ENCODE results near the gene FGF18.

FGF18 gene

DNA sequence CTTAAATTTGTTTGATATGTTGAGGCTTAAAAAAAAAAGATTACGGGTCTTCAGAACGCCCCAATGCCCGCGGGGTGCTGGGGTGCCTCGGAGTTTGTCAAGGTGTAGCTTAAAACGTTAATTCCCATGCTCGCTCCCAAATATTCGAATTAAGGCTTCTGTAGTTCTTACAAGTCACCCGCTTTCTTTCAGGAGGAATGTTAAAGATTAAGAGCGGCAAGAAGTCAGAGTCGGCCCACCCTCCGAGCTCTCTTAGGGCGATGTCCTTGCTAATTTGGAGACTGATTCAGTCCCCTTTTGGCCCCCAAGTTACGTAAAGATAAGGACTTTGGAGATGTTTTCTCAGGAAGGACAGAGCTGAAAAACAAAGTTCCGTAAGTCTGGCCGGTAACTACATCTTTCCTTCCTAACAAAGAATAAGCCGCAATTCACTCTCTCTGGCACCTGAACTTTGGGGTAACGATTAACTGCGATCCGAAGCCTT, 32.5 kb upstream of the FGF18 start:
- DNase-seq (ENCODE audit: low spot score) = no peak
- in situ Hi-C loops (cut with MboI; ENCODE audit: low sequenced_read_pairs, unreplicated experiment) = no loop called here
- TF ChIP-seq, protein P1, sequence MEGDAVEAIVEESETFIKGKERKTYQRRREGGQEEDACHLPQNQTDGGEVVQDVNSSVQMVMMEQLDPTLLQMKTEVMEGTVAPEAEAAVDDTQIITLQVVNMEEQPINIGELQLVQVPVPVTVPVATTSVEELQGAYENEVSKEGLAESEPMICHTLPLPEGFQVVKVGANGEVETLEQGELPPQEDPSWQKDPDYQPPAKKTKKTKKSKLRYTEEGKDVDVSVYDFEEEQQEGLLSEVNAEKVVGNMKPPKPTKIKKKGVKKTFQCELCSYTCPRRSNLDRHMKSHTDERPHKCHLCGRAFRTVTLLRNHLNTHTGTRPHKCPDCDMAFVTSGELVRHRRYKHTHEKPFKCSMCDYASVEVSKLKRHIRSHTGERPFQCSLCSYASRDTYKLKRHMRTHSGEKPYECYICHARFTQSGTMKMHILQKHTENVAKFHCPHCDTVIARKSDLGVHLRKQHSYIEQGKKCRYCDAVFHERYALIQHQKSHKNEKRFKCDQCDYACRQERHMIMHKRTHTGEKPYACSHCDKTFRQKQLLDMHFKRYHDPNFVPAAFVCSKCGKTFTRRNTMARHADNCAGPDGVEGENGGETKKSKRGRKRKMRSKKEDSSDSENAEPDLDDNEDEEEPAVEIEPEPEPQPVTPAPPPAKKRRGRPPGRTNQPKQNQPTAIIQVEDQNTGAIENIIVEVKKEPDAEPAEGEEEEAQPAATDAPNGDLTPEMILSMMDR (IDR thresholded peaks at IDR 0.05; ENCODE audit: borderline replicate concordance, control extremely low read depth, extremely low read depth, insufficient read depth, missing control alignments) = no peak

DNA sequence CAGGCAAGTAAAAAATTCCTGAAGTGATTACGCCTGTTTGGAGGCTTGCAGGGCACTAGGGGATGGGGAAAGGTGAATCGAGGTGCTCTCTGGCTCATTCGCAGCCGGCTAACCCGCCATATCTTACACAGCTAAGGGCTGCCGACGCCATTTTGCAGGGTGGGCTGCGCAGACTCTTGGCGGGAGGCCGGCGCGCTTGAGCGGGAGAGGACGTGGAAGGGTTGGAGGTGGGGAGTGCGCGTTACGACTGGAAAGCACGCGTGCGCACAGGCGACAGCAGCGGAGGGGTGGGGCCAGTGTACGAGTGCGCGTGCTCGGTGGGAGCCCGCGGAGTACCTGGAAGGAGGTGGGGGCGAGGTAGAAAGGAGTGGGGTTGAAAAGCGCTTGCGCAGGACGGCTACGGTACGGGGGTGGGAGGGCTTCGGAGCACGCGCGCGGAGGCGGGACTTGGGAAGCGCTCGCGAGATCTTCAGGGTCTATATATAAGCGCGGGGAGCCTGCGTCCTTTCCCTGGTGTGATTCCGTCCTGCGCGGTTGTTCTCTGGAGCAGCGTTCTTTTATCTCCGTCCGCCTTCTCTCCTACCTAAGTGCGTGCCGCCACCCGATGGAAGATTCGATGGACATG, 32.0 kb upstream of the FGF18 start, which contains the start of gene NPM1:
NPM1 (plus strand) TSS at position 505 of the 625 bp plus-strand sequence; CDS start at position 605, 100 bp downstream.
- in situ Hi-C loops (cut with MboI; ENCODE audit: low sequenced_read_pairs, unreplicated experiment) = no loop called here
- peak; percentile 100 for DNase-seq (ENCODE audit: low spot score)
- TF ChIP-seq, protein P1 (IDR thresholded peaks at IDR 0.05; ENCODE audit: borderline replicate concordance, control extremely low read depth, extremely low read depth, insufficient read depth, missing control alignments) = no peak

DNA sequence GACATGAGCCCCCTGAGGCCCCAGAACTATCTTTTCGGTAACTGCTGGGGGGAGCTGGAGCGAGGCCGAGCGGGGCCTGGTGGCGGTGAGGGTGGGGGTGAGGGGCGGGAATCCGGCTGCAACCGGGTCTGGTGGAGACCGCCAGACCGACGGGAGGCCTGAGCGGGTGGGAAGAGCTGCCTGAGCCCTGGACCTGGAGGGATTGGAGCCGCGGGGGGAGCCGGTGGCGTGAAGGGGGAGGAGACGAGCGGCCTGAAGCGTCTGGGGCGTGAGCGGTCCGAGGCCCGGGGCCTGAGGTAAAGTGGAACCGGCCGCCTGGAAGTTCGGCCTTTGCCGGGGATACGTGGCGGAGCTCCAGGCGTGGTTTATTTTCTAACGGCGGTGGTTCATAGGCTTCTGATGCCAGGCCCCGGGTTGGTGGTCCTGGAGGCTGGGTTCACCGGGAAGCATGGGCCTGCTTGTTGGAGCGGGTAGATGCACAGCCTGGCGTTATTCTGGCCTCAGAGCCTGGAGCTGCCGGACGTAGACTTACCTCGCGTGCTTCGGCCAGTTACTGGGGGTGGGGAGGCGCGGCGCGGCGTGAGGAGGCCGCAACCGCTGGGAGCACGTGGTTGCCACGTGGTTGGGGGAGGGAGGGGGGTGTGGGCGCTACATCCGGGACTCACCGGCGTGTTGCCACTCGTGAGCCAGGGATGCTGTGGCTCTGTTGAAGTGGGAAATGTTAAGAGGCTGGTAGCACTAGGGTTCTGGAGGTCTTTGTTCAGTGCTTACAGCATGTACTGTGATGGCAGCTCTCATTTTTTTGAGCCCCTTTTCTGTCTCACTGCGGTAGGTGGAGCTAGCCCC, 31.3 kb upstream of the FGF18 start:
- DNase-seq (ENCODE audit: low spot score) = peak; percentile 76
- in situ Hi-C loops (cut with MboI; ENCODE audit: low sequenced_read_pairs, unreplicated experiment) = no loop called here
- TF ChIP-seq, protein P1 (IDR thresholded peaks at IDR 0.05; ENCODE audit: borderline replicate concordance, control extremely low read depth, extremely low read depth, insufficient read depth, missing control alignments) = no peak

DNA sequence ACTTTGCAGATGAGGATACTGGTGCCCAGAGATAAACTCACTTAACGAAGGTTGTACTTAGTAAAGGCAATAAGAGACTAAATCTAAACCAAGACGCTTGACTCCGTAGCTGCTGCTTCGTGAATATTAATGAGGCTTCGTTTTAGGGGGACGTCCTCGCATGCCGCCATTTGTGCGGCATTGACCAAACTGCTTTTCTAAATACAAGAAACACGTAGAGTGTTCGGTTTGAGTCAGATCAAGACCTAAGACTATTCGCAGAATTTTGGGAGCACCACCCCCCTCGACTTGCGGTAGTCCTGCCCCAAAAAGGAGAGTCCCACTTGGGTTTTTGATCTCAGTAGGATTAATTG, 30.7 kb upstream of the FGF18 start:
- in situ Hi-C loops (cut with MboI; ENCODE audit: low sequenced_read_pairs, unreplicated experiment) = no loop called here

DNA sequence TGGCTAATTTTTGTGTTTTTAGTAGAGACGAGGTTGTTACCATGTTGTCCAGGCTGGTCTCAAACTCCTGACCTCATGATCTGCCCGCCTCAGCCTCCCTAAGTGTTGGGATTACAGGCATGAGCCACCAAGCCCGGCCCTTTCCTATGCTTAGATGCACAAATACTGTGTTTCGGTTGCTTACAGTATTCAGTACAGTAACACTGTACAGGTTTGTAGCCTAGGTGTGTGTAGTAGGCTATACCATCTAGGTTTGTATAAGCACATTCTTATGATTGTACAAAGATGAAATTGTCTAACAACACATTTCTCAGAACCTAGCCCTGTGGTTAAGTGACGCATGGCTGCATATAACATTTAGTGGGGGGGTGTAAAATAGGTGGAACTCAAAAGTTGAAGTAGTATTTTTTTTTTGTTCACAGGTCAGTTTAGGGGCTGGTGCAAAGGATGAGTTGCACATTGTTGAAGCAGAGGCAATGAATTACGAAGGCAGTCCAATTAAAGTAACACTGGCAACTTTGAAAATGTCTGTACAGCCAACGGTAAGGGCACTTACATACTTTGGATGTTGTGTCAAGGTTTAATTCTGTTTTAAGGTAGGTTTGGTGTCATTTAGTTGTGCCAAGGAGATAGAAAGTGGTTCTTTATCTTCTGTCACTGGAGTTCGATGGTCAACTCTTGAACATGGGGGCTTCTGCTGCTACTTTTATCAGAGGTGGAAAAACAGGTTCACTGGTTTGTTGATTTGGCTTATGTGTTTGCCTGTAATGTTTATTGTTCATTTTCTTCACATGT, 28.4 kb upstream of the FGF18 start:
- in situ Hi-C loops (cut with MboI; ENCODE audit: low sequenced_read_pairs, unreplicated experiment) = no loop called here
- DNase-seq (ENCODE audit: low spot score) = no peak
- TF ChIP-seq, protein P1 (IDR thresholded peaks at IDR 0.05; ENCODE audit: borderline replicate concordance, control extremely low read depth, extremely low read depth, insufficient read depth, missing control alignments) = no peak

More for the DNA sequence above, 30.7 kb upstream of the FGF18 start:
- TF ChIP-seq, protein P1 (IDR thresholded peaks at IDR 0.05; ENCODE audit: borderline replicate concordance, control extremely low read depth, extremely low read depth, insufficient read depth, missing control alignments) = no peak
- DNase-seq (ENCODE audit: low spot score) = no peak

DNA sequence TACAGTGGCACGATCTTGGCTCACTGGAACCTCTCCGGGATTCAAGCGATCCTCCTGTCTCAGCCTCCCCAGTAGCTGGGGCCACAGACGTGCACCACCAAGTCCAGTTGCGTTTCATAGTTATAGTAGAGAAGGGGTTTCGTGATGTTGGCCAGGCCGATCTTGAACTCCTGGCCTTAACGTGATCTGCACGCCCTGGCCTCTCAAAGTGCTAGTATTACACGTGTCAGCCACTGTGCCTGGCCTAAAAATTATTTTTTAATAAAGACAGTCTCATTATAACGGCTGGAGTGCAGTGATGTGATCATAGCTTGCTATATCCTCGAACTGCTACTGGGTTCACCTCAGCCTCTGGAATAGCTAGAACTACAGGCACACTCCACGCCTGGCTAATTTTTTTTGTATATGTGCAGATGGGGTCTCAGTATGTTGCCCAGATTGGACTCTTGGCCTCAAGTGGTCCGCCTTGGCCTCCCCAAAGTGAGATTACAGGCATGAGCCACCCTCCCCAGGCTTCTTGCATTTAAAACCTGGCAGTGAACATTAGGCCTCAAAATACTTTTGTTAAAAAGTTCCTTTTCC, 27.4 kb upstream of the FGF18 start:
- in situ Hi-C loops (cut with MboI; ENCODE audit: low sequenced_read_pairs, unreplicated experiment) = no loop called here
- TF ChIP-seq, protein P1 (IDR thresholded peaks at IDR 0.05; ENCODE audit: borderline replicate concordance, control extremely low read depth, extremely low read depth, insufficient read depth, missing control alignments) = no peak
- no peak for DNase-seq (ENCODE audit: low spot score)
